Measurements from ENCODE around the gene SNAP47.

The SNAP47 gene

GRCh38 chr1:227765261-227766014, 30.2 kb downstream of the SNAP47 start:
- Histone ChIP-seq H3K9me2 (replicated peaks; ENCODE audit: low read depth, low read length) (no peaks in the 10 kb centered on the region), H3K4me2 (ENCODE audit: low read depth, low read length, poor library complexity, severe bottlenecking) (peak overlapping the region; percentile 78), H3K4me1 (ENCODE audit: insufficient read depth, low read length, poor library complexity, severe bottlenecking) (peaks cover 41% of the 10 kb centered on the region), H3F3A (ENCODE audit: low read depth) (peaks cover 11% of the 10 kb centered on the region), H3K9ac (ENCODE audit: low read depth, low read length, poor library complexity, severe bottlenecking) (peak overlapping the region; percentile 3), H3K27me3 (ENCODE audit: insufficient read depth, low read length, poor library complexity, severe bottlenecking) (no peaks in the 10 kb centered on the region), H2AFZ (ENCODE audit: low read length) (no peak overlapping the region), H3K9me3 (ENCODE audit: insufficient read depth, low read depth, low read length) (no peaks in the 10 kb centered on the region), H3K36me3 (ENCODE audit: insufficient read depth, low read length) (peaks cover 51% of the 10 kb centered on the region; the same call in 1 of the 2 replicates), H4K20me1 (ENCODE audit: insufficient read depth, low read length, poor library complexity, severe bottlenecking) (peaks cover 24% of the 10 kb centered on the region), H3K79me2 (ENCODE audit: insufficient read depth, low read length) (peaks cover 15% of the 10 kb centered on the region; the same call in 1 of the 2 replicates), H3K4me3 (ENCODE audit: low read length, poor library complexity, severe bottlenecking) (peak overlapping the region; percentile 28)
- no peak for TF ChIP-seq EZH2phosphoT487 (IDR thresholded peaks at IDR 0.05; ENCODE audit: borderline replicate concordance)
- TF ChIP-seq CTCF (conservative IDR thresholded peaks at IDR 0.05; ENCODE audit: low read length) = no peak

- H3K9me3 ChIP-seq (ENCODE audit: insufficient read depth, low read depth, low read length) = no peaks in the 10 kb centered on the region
- H3K79me2 ChIP-seq (ENCODE audit: insufficient read depth, low read length) = peaks cover 15% of the 10 kb centered on the region; the same call in 1 of the 2 replicates
- TF ChIP-seq EZH2phosphoT487 (IDR thresholded peaks at IDR 0.05; ENCODE audit: borderline replicate concordance) (no peak), CTCF (conservative IDR thresholded peaks at IDR 0.05; ENCODE audit: low read length) (no peak)
- peak overlapping the region; percentile 51 for H3K4me3 ChIP-seq (ENCODE audit: low read length, poor library complexity, severe bottlenecking)
- H3F3A ChIP-seq (ENCODE audit: low read depth) = peaks cover 11% of the 10 kb centered on the region
- peak overlapping the region; percentile 3 for H3K9ac ChIP-seq (ENCODE audit: low read depth, low read length, poor library complexity, severe bottlenecking)
- no peaks in the 10 kb centered on the region for H3K9me2 ChIP-seq (replicated peaks; ENCODE audit: low read depth, low read length)
- H3K36me3 ChIP-seq (ENCODE audit: insufficient read depth, low read length) = peaks cover 49% of the 10 kb centered on the region; the same call in 1 of the 2 replicates
- H2AFZ ChIP-seq (ENCODE audit: low read length) = no peak overlapping the region
- H3K4me2 ChIP-seq (ENCODE audit: low read depth, low read length, poor library complexity, severe bottlenecking) = peak overlapping the region; percentile 78
- no peaks in the 10 kb centered on the region for H3K27me3 ChIP-seq (ENCODE audit: insufficient read depth, low read length, poor library complexity, severe bottlenecking)
- H4K20me1 ChIP-seq (ENCODE audit: insufficient read depth, low read length, poor library complexity, severe bottlenecking) = peaks cover 24% of the 10 kb centered on the region
- H3K4me1 ChIP-seq (ENCODE audit: insufficient read depth, low read length, poor library complexity, severe bottlenecking) = peaks cover 41% of the 10 kb centered on the region
These were observed 30.9 kb downstream of the SNAP47 start for GRCh38 chr1:227766015-227766634.

- Histone ChIP-seq H3K4me1 (ENCODE audit: insufficient read depth, low read length, poor library complexity, severe bottlenecking) (peaks cover 41% of the 10 kb centered on the region), H3K79me2 (ENCODE audit: insufficient read depth, low read length) (peaks cover 15% of the 10 kb centered on the region; the same call in 1 of the 2 replicates), H2AFZ (ENCODE audit: low read length) (no peak overlapping the region), H3K9me3 (ENCODE audit: insufficient read depth, low read depth, low read length) (no peaks in the 10 kb centered on the region), H3K27me3 (ENCODE audit: insufficient read depth, low read length, poor library complexity, severe bottlenecking) (no peaks in the 10 kb centered on the region), H3F3A (ENCODE audit: low read depth) (peaks cover 11% of the 10 kb centered on the region), H3K9me2 (replicated peaks; ENCODE audit: low read depth, low read length) (no peaks in the 10 kb centered on the region), H4K20me1 (ENCODE audit: insufficient read depth, low read length, poor library complexity, severe bottlenecking) (peaks cover 24% of the 10 kb centered on the region), H3K36me3 (ENCODE audit: insufficient read depth, low read length) (peaks cover 45% of the 10 kb centered on the region; the same call in 1 of the 2 replicates), H3K9ac (ENCODE audit: low read depth, low read length, poor library complexity, severe bottlenecking) (no peak overlapping the region), H3K4me3 (ENCODE audit: low read length, poor library complexity, severe bottlenecking) (peak overlapping the region; percentile 51), H3K4me2 (ENCODE audit: low read depth, low read length, poor library complexity, severe bottlenecking) (peak overlapping the region; percentile 78)
- TF ChIP-seq CTCF (conservative IDR thresholded peaks at IDR 0.05; ENCODE audit: low read length) (no peak), EZH2phosphoT487 (IDR thresholded peaks at IDR 0.05; ENCODE audit: borderline replicate concordance) (no peak)
These were observed 31.5 kb downstream of the SNAP47 start for GRCh38 chr1:227766653-227767277.

Data from Loucy (cell line).